Adrenal gland (tissue), 5 donors: ENCODE measurements around the gene MARVELD3.

ENCODE experiments used
- CTCF ChIP-seq, 6 experiments: fragments of 450-650 bp in 4 of 6; fragments of 200-600 bp in 2 of 6; sonication (generic) in 1 of 6; IDR thresholded peaks; 1 replicate in 5 of 6; 2 replicates in 1 of 6; pipeline versions ENCODE4 v1.5.1 to v1.8.0; 2016 to 2021; ENCODE audit warnings: antibody characterized with exemption in 6 of 6, mild to moderate bottlenecking in 2 of 6, moderate library complexity in 1 of 6
- POLR2A ChIP-seq, 2 donors: fragments of 450-650 bp; IDR thresholded peaks; one replicate each; pipeline ENCODE4 v1.6.1; 2017; ENCODE audit warnings: antibody characterized with exemption in 2 of 2, mild to moderate bottlenecking in 2 of 2, moderate library complexity in 1 of 2
- donor health status: DM: no; HTN: no; CAD: no.

GRCh38 chr16:71673582-71673973, 47.6 kb downstream of the MARVELD3 start:
- no peak for TF ChIP-seq CTCF (IDR thresholded peaks at IDR 0.05)
- TF ChIP-seq POLR2A (IDR thresholded peaks at IDR 0.05) = no peak
